Left lobe of liver (tissue), 2 donors: ENCODE measurements around the gene CEBPE. TPM values are rescaled to one million over a fixed set of nuclear protein-coding genes. Genes with fewer than 3 reads are reported as not detected.
A peak's percentile ranks its signal among the peaks of the same experiment; 100 is the strongest.
"Not testable (repeated sequence)": the region's sequence is repeated elsewhere in the genome, so short reads cannot be mapped to it uniquely, and the experiment has no call there.

ENCODE experiments used
- ATAC-seq: fragments of 200-7000 bp; cut with Tn5 transposase; one replicate; pipeline ENCODE4 v1.9.1; 2020; ENCODE audit warnings: mild to moderate bottlenecking, moderate library complexity
- DNase-seq: peaks from one replicate; pipeline ENCODE4 v3.0.0-alpha.2; 2020; ENCODE audit warnings: low spot score
- total RNA-seq: library from RNA; stranded (reverse); gene quantifications from one replicate; pipeline ENCODE4 v1.2.1, GENCODE V29; 2021
- donor health status: DM: no; HTN: no; CAD: no; lungs with moderate emphysema.
- donor health status: DM: no; HTN: yes; CAD: no.

CEBPE gene
- total RNA-seq, 1 donor from 2014 or later, result not detected

GRCh38 chr14:23123419-23123818 is 4.4 kb upstream of the CEBPE start:
- ATAC-seq, result no peak
- no peak for DNase-seq

- DNase-seq (no peak), ATAC-seq (no peak)
Observed at GRCh38 chr14:23122086-23122485, 3.0 kb upstream of the CEBPE start.

- no peak for DNase-seq
- peak; percentile 23 for ATAC-seq
Observed at GRCh38 chr14:23121361-23121771, 2.3 kb upstream of the CEBPE start.

GRCh38 chr14:23120541-23121251 is 1.6 kb upstream of the CEBPE start:
- DNase-seq, result peak; percentile 86
- peak; percentile 99 for ATAC-seq

GRCh38 chr14:23119363-23120327 is 590 bp upstream of the CEBPE start:
- DNase-seq (no peak), ATAC-seq (no peak)

GRCh38 chr14:23117371-23118020 is 1.6 kb downstream of the CEBPE start:
- no peak for ATAC-seq
- no peak for DNase-seq

GRCh38 chr14:23115918-23116317 is 3.1 kb downstream of the CEBPE start:
- no peak for ATAC-seq

GRCh38 chr14:23115039-23115731 is 3.9 kb downstream of the CEBPE start:
- DNase-seq, result no peak
- no peak for ATAC-seq

More at GRCh38 chr14:23115918-23116317, 3.1 kb downstream of the CEBPE start:
- no peak for DNase-seq

GRCh38 chr14:23114669-23115038 is 4.4 kb downstream of the CEBPE start:
- ATAC-seq, result no peak
- DNase-seq, result no peak

- DNase-seq, result no peak
- no peak for ATAC-seq
Observed at GRCh38 chr14:23114120-23114458, 5.0 kb downstream of the CEBPE start.

GRCh38 chr14:23113431-23114119 is 5.5 kb downstream of the CEBPE start:
- DNase-seq, result no peak
- ATAC-seq, result no peak

- ATAC-seq (no peak), DNase-seq (no peak)
Observed at GRCh38 chr14:23112359-23113178, 6.5 kb downstream of the CEBPE start.

GRCh38 chr14:23110579-23111365 is 8.3 kb downstream of the CEBPE start:
- no peak for ATAC-seq

GRCh38 chr14:23109769-23110168 is 9.3 kb downstream of the CEBPE start:
- no peak for DNase-seq
- no peak for ATAC-seq

More at GRCh38 chr14:23110579-23111365, 8.3 kb downstream of the CEBPE start:
- DNase-seq, result no peak

GRCh38 chr14:23108169-23108568 is 10.9 kb downstream of the CEBPE start:
- not testable (repeated sequence) for ATAC-seq, DNase-seq

- ATAC-seq, DNase-seq: not testable (repeated sequence)
Observed at GRCh38 chr14:23107620-23108019, 11.4 kb downstream of the CEBPE start.

- ATAC-seq, result no peak
- no peak for DNase-seq
Observed at GRCh38 chr14:23106747-23107045, 12.4 kb downstream of the CEBPE start.

- no peak for ATAC-seq
- no peak for DNase-seq
Observed at GRCh38 chr14:23105348-23105824, 13.7 kb downstream of the CEBPE start.
